H9 (cell line): ENCODE measurements around the gene GRK3. TPM values are rescaled to one million over a fixed set of nuclear protein-coding genes. Genes with fewer than 3 reads are reported as not detected.

Experiments
- DNase-seq: peaks from one replicate; pipeline ENCODE4 v3.0.0-alpha.2; 2017
- H2AFZ ChIP-seq: one replicate; pipeline ENCODE4 v1.6.1; 2013; ENCODE audit warnings: mild to moderate bottlenecking, low read length, control low read depth, moderate library complexity
- H2AK5ac ChIP-seq: 2 replicates; pipeline ENCODE4 v1.6.1; 2013; ENCODE audit warnings: low read length, control low read depth, mixed read lengths; ENCODE audit not compliant: insufficient read length
- H2BK120ac ChIP-seq: one replicate; pipeline ENCODE4 v1.6.1; 2013; ENCODE audit warnings: low read depth, mild to moderate bottlenecking, low read length, control low read depth, inconsistent platforms; ENCODE audit not compliant: poor library complexity, severe bottlenecking
- H2BK12ac ChIP-seq: 2 replicates; pipeline ENCODE4 v1.6.1; 2013; ENCODE audit warnings: low read length, control low read depth, mixed read lengths, low read depth; ENCODE audit not compliant: insufficient read length
- H2BK15ac ChIP-seq: 2 replicates; pipeline ENCODE4 v1.6.1; 2013; ENCODE audit warnings: low read depth, low read length, control low read depth
- H2BK20ac ChIP-seq: one replicate; pipeline ENCODE4 v1.6.1; 2013; ENCODE audit warnings: low read depth, mild to moderate bottlenecking, low read length, control low read depth, inconsistent platforms; ENCODE audit not compliant: poor library complexity, severe bottlenecking
- H2BK5ac ChIP-seq: 2 replicates; pipeline ENCODE4 v1.6.1; 2013; ENCODE audit warnings: low read length, control low read depth, mixed read lengths; ENCODE audit not compliant: insufficient read length
- H3K14ac ChIP-seq: 2 replicates; pipeline ENCODE4 v1.6.1; 2013; ENCODE audit warnings: low read length, control low read depth; ENCODE audit not compliant: insufficient read depth
- H3K18ac ChIP-seq: 2 replicates; pipeline ENCODE4 v1.6.1; 2013; ENCODE audit warnings: low read depth, mild to moderate bottlenecking, mixed read lengths, low read length, control low read depth; ENCODE audit not compliant: insufficient read length
- H3K23ac ChIP-seq: 2 replicates; pipeline ENCODE4 v1.6.1; 2013; ENCODE audit warnings: low read length, control low read depth, mixed read lengths, low read depth; ENCODE audit not compliant: insufficient read length
- H3K23me2 ChIP-seq: 2 replicates; pipeline ENCODE4 v1.6.1; 2013; ENCODE audit warnings: low read depth, mild to moderate bottlenecking, mixed read lengths, low read length, control low read depth; ENCODE audit not compliant: insufficient read length, poor library complexity, severe bottlenecking
- H3K27ac ChIP-seq: 2 replicates; pipeline ENCODE4 v1.5.1; 2013; ENCODE audit warnings: low read length, control low read depth, mixed read lengths, low read depth; ENCODE audit not compliant: insufficient read length
- H3K27me3 ChIP-seq: 2 replicates; pipeline ENCODE4 v1.6.1; 2013; ENCODE audit warnings: low read length, control low read depth, inconsistent platforms; ENCODE audit not compliant: insufficient read depth
- H3K4ac ChIP-seq: 2 replicates; pipeline ENCODE4 v1.6.1; 2013; ENCODE audit warnings: low read depth, mild to moderate bottlenecking, control low read depth, inconsistent platforms, low read length, moderate library complexity
- H3K4me1 ChIP-seq: 2 replicates; pipeline ENCODE4 v1.6.1; 2013; ENCODE audit warnings: low read length, control low read depth, inconsistent platforms; ENCODE audit not compliant: insufficient read depth
- H3K4me2 ChIP-seq: 2 replicates; pipeline ENCODE4 v1.6.1; 2013; ENCODE audit warnings: low read length, control low read depth, mixed read lengths; ENCODE audit not compliant: insufficient read length, insufficient read depth
- H3K56ac ChIP-seq: 2 replicates; pipeline ENCODE4 v1.6.1; 2013; ENCODE audit warnings: low read depth, mild to moderate bottlenecking, mixed read lengths, low read length, control low read depth; ENCODE audit not compliant: insufficient read length
- H3K79me1 ChIP-seq: 2 replicates; pipeline ENCODE4 v1.6.1; 2013; ENCODE audit warnings: low read depth, mild to moderate bottlenecking, moderate library complexity, low read length, control low read depth, inconsistent platforms; ENCODE audit not compliant: insufficient read depth, poor library complexity, severe bottlenecking
- H3K79me2 ChIP-seq: 2 replicates; pipeline ENCODE4 v1.6.1; 2013; ENCODE audit warnings: low read length, control low read depth, inconsistent platforms; ENCODE audit not compliant: insufficient read depth
- H3K9ac ChIP-seq: 2 replicates; pipeline ENCODE4 v1.6.1; 2013; ENCODE audit warnings: low read length, control low read depth, mixed read lengths; ENCODE audit not compliant: insufficient read length; ENCODE audit errors: extremely low read depth
- H3K9me3 ChIP-seq: one replicate; pipeline ENCODE4 v1.6.1; 2013; ENCODE audit warnings: low read depth, low read length, inconsistent platforms; ENCODE audit not compliant: control insufficient read depth
- H3T11ph ChIP-seq: one replicate; pipeline ENCODE4 v1.6.1; 2013; ENCODE audit warnings: mild to moderate bottlenecking, low read length, control low read depth, inconsistent platforms
- H4K20me1 ChIP-seq: one replicate; pipeline ENCODE4 v1.6.1; 2013; ENCODE audit not compliant: control insufficient read depth, insufficient read length, insufficient read depth
- H4K5ac ChIP-seq: 2 replicates; pipeline ENCODE4 v1.6.1; 2013; ENCODE audit warnings: low read depth, mild to moderate bottlenecking, mixed read lengths, low read length, control low read depth; ENCODE audit not compliant: insufficient read length
- H4K8ac ChIP-seq: replicated peaks from 2 replicates; pipeline ENCODE4 v1.6.1; 2013; ENCODE audit warnings: low read length, control low read depth, mixed read lengths, low read depth; ENCODE audit not compliant: insufficient read length
- H4K91ac ChIP-seq: 2 replicates; pipeline ENCODE4 v1.6.1; 2013; ENCODE audit warnings: low read depth, mild to moderate bottlenecking, moderate library complexity, mixed read lengths, low read length, control low read depth; ENCODE audit not compliant: insufficient read length
- H3K27ac Mint-ChIP-seq, 3 experiments: 2 replicates in 2 of 3; 3 replicates in 1 of 3; pipeline ENCODE4 v1.8.0; 2020 to 2021; ENCODE audit warnings: mixed read lengths in 3 of 3, mild to moderate bottlenecking in 1 of 3, moderate library complexity in 1 of 3
- H3K27me3 Mint-ChIP-seq: 2 replicates; pipeline ENCODE4 v1.8.0; 2021; ENCODE audit warnings: low read depth, mild to moderate bottlenecking, moderate library complexity, mixed read lengths
- H3K36me3 Mint-ChIP-seq, 3 experiments: 2 replicates in 2 of 3; 3 replicates in 1 of 3; pipeline ENCODE4 v1.8.0; 2020 to 2021; ENCODE audit warnings: low read depth in 3 of 3, mixed read lengths in 3 of 3; ENCODE audit not compliant: insufficient read depth in 1 of 3
- H3K4me1 Mint-ChIP-seq, 2 experiments: 2 replicates each; pipeline ENCODE4 v1.8.0; 2020; ENCODE audit warnings: mixed read lengths in 2 of 2
- H3K4me3 Mint-ChIP-seq, 2 experiments: 2 replicates in 1 of 2; 3 replicates in 1 of 2; pipeline ENCODE4 v1.8.0; 2020 to 2021; ENCODE audit warnings: mild to moderate bottlenecking in 2 of 2, mixed read lengths in 2 of 2, moderate library complexity in 1 of 2
- H3K9me3 Mint-ChIP-seq, 2 experiments: 2 replicates in 1 of 2; 3 replicates in 1 of 2; pipeline ENCODE4 v1.8.0; 2020; ENCODE audit warnings: mild to moderate bottlenecking in 2 of 2, mixed read lengths in 2 of 2, moderate library complexity in 1 of 2
- CTCF ChIP-seq: fragments of 200-600 bp; sonication (generic); conservative IDR thresholded peaks from 3 replicates; pipeline ENCODE4 v1.8.0; 2021; ENCODE audit warnings: antibody characterized with exemption, mild to moderate bottlenecking
- WGBS: extraction: QIAGEN DNeasy Blood & Tissue Kit; methylation state at CpG from one replicate; pipeline ENCODE4 v1.1.7; 2013; ENCODE audit warnings: missing lambda C conversion rate, low lambda C conversion rate, mixed read lengths; ENCODE audit not compliant: insufficient read length; ENCODE audit errors: extremely low coverage; 5-methylcytosine and 5-hydroxymethylcytosine counted together
- total RNA-seq: library from RNA; stranded (reverse); gene quantifications from 2 replicates; pipeline ENCODE4 v1.2.1, GENCODE V29; 2021

The GRK3 gene
- total RNA-seq, 1 experiment from 2014 or later, result 23.9 TPM

DNA sequence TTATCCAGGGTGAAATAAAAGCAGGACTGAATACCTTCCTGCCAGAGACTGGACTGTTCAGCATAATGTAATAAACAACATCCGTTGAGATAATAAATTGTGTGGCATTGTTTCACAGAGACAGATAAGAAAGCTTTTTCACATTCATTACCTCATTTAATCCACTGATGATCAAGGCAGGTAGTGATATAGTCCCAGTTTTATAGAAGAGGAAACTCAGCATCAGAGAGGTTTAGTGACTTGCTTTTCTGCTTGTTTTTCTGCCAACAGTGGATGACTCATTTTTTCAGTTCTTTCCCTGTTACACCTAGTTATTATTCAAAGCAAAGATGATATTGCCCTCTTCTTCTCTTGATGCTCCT, 181.5 kb downstream of the GRK3 start:
- H4K91ac ChIP-seq, result no peak overlapping the region
- no peak overlapping the region for H3K4ac ChIP-seq
- Mint-ChIP-seq H3K27ac (no peak overlapping the region), H3K4me3 (no peak overlapping the region), H3K36me3 (no peaks in the 10 kb centered on the region), H3K4me1 (peaks cover 0 to 4% of the 10 kb centered on the region in 2 experiments; a peak in 1 of 4 replicates), H3K27me3 (peaks cover 25% of the 10 kb centered on the region), H3K9me3 (no peaks in the 10 kb centered on the region)
- no peak for DNase-seq
- no peak overlapping the region for H3K14ac ChIP-seq
- no peak overlapping the region for H3K23ac ChIP-seq
- H4K8ac ChIP-seq, result no peak overlapping the region
- no CpG with 5 or more reads among the region's 1 CpG for WGBS
- no peak overlapping the region for H3K18ac ChIP-seq
- H3K23me2 ChIP-seq, result no peaks in the 10 kb centered on the region
- no peak overlapping the region for H3K9ac ChIP-seq
- H2BK15ac ChIP-seq, result no peak overlapping the region
- H3T11ph ChIP-seq, result no peak overlapping the region
- H2AK5ac ChIP-seq, result no peak overlapping the region
- no peak overlapping the region for H3K27ac ChIP-seq
- no peak overlapping the region for H2BK20ac ChIP-seq
- H3K56ac ChIP-seq, result no peak overlapping the region
- no peaks in the 10 kb centered on the region for H3K79me1 ChIP-seq
- H2AFZ ChIP-seq, result no peak overlapping the region
- TF ChIP-seq CTCF, result no peak
- no peaks in the 10 kb centered on the region for H4K20me1 ChIP-seq
- no peaks in the 10 kb centered on the region for H3K9me3 ChIP-seq
- H4K5ac ChIP-seq, result no peak overlapping the region
- no peak overlapping the region for H2BK120ac ChIP-seq
- no peak overlapping the region for H2BK5ac ChIP-seq
- no peaks in the 10 kb centered on the region for H3K4me1 ChIP-seq
- H2BK12ac ChIP-seq, result no peak overlapping the region
- H3K27me3 ChIP-seq, result no peaks in the 10 kb centered on the region
- no peak overlapping the region for H3K4me2 ChIP-seq
- H3K79me2 ChIP-seq, result no peaks in the 10 kb centered on the region
